H1 (cell line): ENCODE measurements around the gene WWC1. TPM values are rescaled to one million over a fixed set of nuclear protein-coding genes. Genes with fewer than 3 reads are reported as not detected.

Experiments
- CTCF ChIA-PET: fragments of 300-600 bp; sonication (Branson Sonifier 250); formaldehyde crosslinking; loops from one replicate; lab custom pipeline; 2021; ENCODE audit not compliant: partially characterized antibody; lab: Charles Lee
- POLR2A ChIA-PET: fragments of 300-600 bp; sonication (Branson Sonifier 250); formaldehyde crosslinking; loops from one replicate; lab custom pipeline; 2021; ENCODE audit warnings: inconsistent platforms; ENCODE audit not compliant: partially characterized antibody; lab: Charles Lee
- DNase-seq, 2 experiments: peaks; one replicate each; pipeline versions ENCODE4 v3.0.0 to v3.0.0-alpha.2; 2010 to 2022; ENCODE audit warnings: low spot score in 2 of 2, low read depth in 1 of 2, mixed read lengths in 1 of 2
- FAIRE-seq: peaks from 2 replicates; lab custom pipeline; 2011; peaks lifted over from hg19 to GRCh38; lab: Jason Lieb, UNC
- H2AFZ ChIP-seq: 2 replicates; pipeline ENCODE4 v1.8.1; 2012; ENCODE audit warnings: low read length, inconsistent platforms
- H2AK5ac ChIP-seq: 2 replicates; pipeline ENCODE4 v1.6.1; 2013; ENCODE audit warnings: low read depth, low read length
- H2BK120ac ChIP-seq: replicated peaks from 2 replicates; pipeline ENCODE3; 2013; ENCODE audit warnings: low read depth, low read length, inconsistent platforms
- H2BK12ac ChIP-seq: 2 replicates; pipeline ENCODE4 v1.6.1; 2013; ENCODE audit warnings: low read depth, low read length
- H2BK15ac ChIP-seq: 2 replicates; pipeline ENCODE4 v1.6.1; 2013; ENCODE audit warnings: low read length
- H2BK20ac ChIP-seq: 2 replicates; pipeline ENCODE4 v1.6.1; 2013; ENCODE audit warnings: low read length
- H2BK5ac ChIP-seq: 2 replicates; pipeline ENCODE4 v1.6.1; 2013; ENCODE audit warnings: low read depth, low read length
- H3K14ac ChIP-seq: 2 replicates; pipeline ENCODE4 v1.6.1; 2013; ENCODE audit warnings: inconsistent platforms; ENCODE audit not compliant: insufficient read length
- H3K18ac ChIP-seq: 2 replicates; pipeline ENCODE4 v1.6.1; 2013; ENCODE audit warnings: low read length; ENCODE audit errors: extremely low read depth
- H3K23ac ChIP-seq: 2 replicates; pipeline ENCODE4 v1.6.1; 2013; ENCODE audit warnings: inconsistent platforms; ENCODE audit not compliant: insufficient read length
- H3K23me2 ChIP-seq: 2 replicates; pipeline ENCODE4 v1.6.1; 2013; ENCODE audit warnings: low read depth, low read length
- H3K27ac ChIP-seq: 2 replicates; pipeline ENCODE4 v1.6.1; 2011; ENCODE audit warnings: low read depth, low read length, inconsistent platforms
- H3K27me3 ChIP-seq, 4 experiments: replicated peaks in 1 of 4; 1 replicate in 1 of 4; 2 replicates in 3 of 4; pipeline versions ENCODE4 v1.6.1 to v1.8.1; 2011 to 2013; ENCODE audit warnings: low read length in 3 of 4, mild to moderate bottlenecking in 3 of 4, inconsistent platforms in 2 of 4, mixed read lengths in 2 of 4, moderate library complexity in 1 of 4; ENCODE audit not compliant: control insufficient read depth in 3 of 4, insufficient read depth in 3 of 4; ENCODE audit errors: extremely low read depth in 1 of 4
- H3K36me3 ChIP-seq, 4 experiments: 2 replicates each; pipeline versions ENCODE4 v1.6.1 to v1.8.1; 2011 to 2013; ENCODE audit warnings: mild to moderate bottlenecking in 4 of 4, low read length in 3 of 4, moderate library complexity in 2 of 4, control low read depth in 1 of 4, inconsistent platforms in 1 of 4; ENCODE audit not compliant: insufficient read depth in 4 of 4, control insufficient read depth in 2 of 4
- H3K4ac ChIP-seq: replicated peaks from 2 replicates; pipeline ENCODE3; 2013; ENCODE audit warnings: low read length, low read depth, mixed read lengths, inconsistent platforms; ENCODE audit not compliant: insufficient read length
- H3K4me1 ChIP-seq, 4 experiments: replicated peaks in 1 of 4; 1 replicate in 1 of 4; 2 replicates in 3 of 4; pipeline versions ENCODE4 v1.6.1 to v1.8.1; 2011 to 2013; ENCODE audit warnings: low read length in 3 of 4, inconsistent platforms in 2 of 4, mixed read lengths in 1 of 4; ENCODE audit not compliant: insufficient read depth in 4 of 4, control insufficient read depth in 3 of 4
- H3K4me2 ChIP-seq, 2 experiments: 2 replicates each; pipeline versions ENCODE4 v1.6.1 to v1.8.1; 2011 to 2013; ENCODE audit warnings: low read depth in 2 of 2, low read length in 2 of 2, control low read depth in 1 of 2, inconsistent platforms in 1 of 2, mild to moderate bottlenecking in 1 of 2; ENCODE audit not compliant: insufficient read depth in 1 of 2
- H3K4me3 ChIP-seq, 4 experiments: fragments of 200-600, 300-600 bp in 1 of 4; sonication (generic), shearing (Covaris generic), sonication (Bioruptor Twin) in 1 of 4; 2 replicates each; pipeline versions ENCODE4 v1.5.1 to v1.8.1; 2011 to 2016; ENCODE audit warnings: low read length in 4 of 4, low read depth in 3 of 4, control low read depth in 2 of 4, inconsistent platforms in 2 of 4, mild to moderate bottlenecking in 2 of 4, mixed read lengths in 1 of 4, moderate library complexity in 1 of 4; ENCODE audit not compliant: insufficient read depth in 2 of 4; ENCODE audit errors: extremely low read depth in 1 of 4
- H3K56ac ChIP-seq: replicated peaks from 2 replicates; pipeline ENCODE3; 2013; ENCODE audit warnings: low read depth, mild to moderate bottlenecking, mixed read lengths, low read length, inconsistent platforms; ENCODE audit not compliant: insufficient read length
- H3K79me1 ChIP-seq: 2 replicates; pipeline ENCODE4 v1.6.1; 2013; ENCODE audit warnings: low read depth, low read length, control low read depth
- H3K79me2 ChIP-seq, 2 experiments: 2 replicates each; pipeline versions ENCODE4 v1.6.1 to v1.8.1; 2012 to 2013; ENCODE audit warnings: low read length in 2 of 2, mild to moderate bottlenecking in 2 of 2, inconsistent platforms in 1 of 2; ENCODE audit not compliant: insufficient read depth in 2 of 2, control insufficient read depth in 1 of 2
- H3K9ac ChIP-seq, 4 experiments: replicated peaks in 1 of 4; 1 replicate in 1 of 4; 2 replicates in 3 of 4; pipeline versions ENCODE4 v1.6.1 to v1.8.1; 2011 to 2013; ENCODE audit warnings: low read depth in 3 of 4, low read length in 3 of 4, control low read depth in 2 of 4, mild to moderate bottlenecking in 2 of 4, moderate library complexity in 2 of 4, inconsistent platforms in 1 of 4; ENCODE audit errors: extremely low read depth in 1 of 4
- H3K9me3 ChIP-seq, 2 experiments: 2 replicates each; pipeline versions ENCODE4 v1.6.1 to v1.8.1; 2012 to 2013; ENCODE audit warnings: mild to moderate bottlenecking in 2 of 2, moderate library complexity in 2 of 2, control low read depth in 1 of 2, inconsistent platforms in 1 of 2, low read depth in 1 of 2, low read length in 1 of 2, mixed read lengths in 1 of 2; ENCODE audit not compliant: insufficient read depth in 2 of 2
- H4K20me1 ChIP-seq, 2 experiments: replicated peaks in 1 of 2; 2 replicates each; pipeline versions ENCODE3 to v1.8.1; 2011 to 2013; ENCODE audit warnings: inconsistent platforms in 2 of 2, low read length in 2 of 2, mild to moderate bottlenecking in 1 of 2; ENCODE audit not compliant: insufficient read depth in 2 of 2, control insufficient read depth in 1 of 2
- H4K5ac ChIP-seq: 2 replicates; pipeline ENCODE4 v1.6.1; 2013; ENCODE audit warnings: low read length, low read depth, mixed read lengths, inconsistent platforms; ENCODE audit not compliant: insufficient read length
- H4K8ac ChIP-seq: 2 replicates; pipeline ENCODE4 v1.8.0; 2013; ENCODE audit warnings: mild to moderate bottlenecking, moderate library complexity, low read length, inconsistent platforms; ENCODE audit not compliant: insufficient read depth; ENCODE audit errors: extremely low read depth
- H4K91ac ChIP-seq: replicated peaks from 2 replicates; pipeline ENCODE3; 2013; ENCODE audit warnings: low read length, mixed read lengths, inconsistent platforms; ENCODE audit not compliant: insufficient read length
- BACH1 ChIP-seq: IDR thresholded peaks from 2 replicates; pipeline ENCODE4 v1.6.1; 2012; ENCODE audit warnings: low read length, improper control_type of control experiment
- BRCA1 ChIP-seq: IDR thresholded peaks from 2 replicates; pipeline ENCODE4 v1.6.1; 2012; ENCODE audit warnings: low read depth, low read length, improper control_type of control experiment
- CBX5 ChIP-seq: fragments of 300-800, 300-1000 bp; sonication (generic); IDR thresholded peaks from 2 replicates; pipeline ENCODE4 v1.7.1; 2016; ENCODE audit warnings: antibody characterized with exemption, low read length, low read depth
- GABPA ChIP-seq: IDR thresholded peaks from 2 replicates; pipeline ENCODE4 v1.6.1; 2011; ENCODE audit warnings: mild to moderate bottlenecking, low read length, moderate library complexity, borderline replicate concordance; ENCODE audit not compliant: insufficient read depth
- JUN ChIP-seq: IDR thresholded peaks from 2 replicates; pipeline ENCODE4 v1.6.1; 2011; ENCODE audit warnings: low read depth, mild to moderate bottlenecking, improper control_type of control experiment, low read length
- MAX ChIP-seq: IDR thresholded peaks from 2 replicates; pipeline ENCODE4 v1.6.1; 2012; ENCODE audit warnings: inconsistent platforms
- POLR2AphosphoS5 ChIP-seq: IDR thresholded peaks from 2 replicates; pipeline ENCODE4 v1.6.1; 2011; ENCODE audit warnings: low read depth, low read length
- RAD21 ChIP-seq, 2 experiments: IDR thresholded peaks in 1 of 2; conservative IDR thresholded peaks in 1 of 2; 2 replicates each; pipeline ENCODE4 v1.6.1; 2011; ENCODE audit warnings: low read depth in 2 of 2, low read length in 2 of 2, improper control_type of control experiment in 1 of 2, inconsistent platforms in 1 of 2, mild to moderate bottlenecking in 1 of 2, moderate library complexity in 1 of 2
- SIN3A ChIP-seq, 2 experiments: IDR thresholded peaks in 1 of 2; conservative IDR thresholded peaks in 1 of 2; 2 replicates each; pipeline ENCODE4 v1.6.1; 2011 to 2012; ENCODE audit warnings: low read length in 2 of 2, improper control_type of control experiment in 1 of 2, low read depth in 1 of 2, mild to moderate bottlenecking in 1 of 2
- SIRT6 ChIP-seq: IDR thresholded peaks from one replicate; pipeline ENCODE4 v1.7.1; 2012; ENCODE audit warnings: low read length, inconsistent platforms
- SP4 ChIP-seq: IDR thresholded peaks from 2 replicates; pipeline ENCODE4 v1.6.1; 2012; ENCODE audit warnings: low read length, inconsistent platforms
- USF2 ChIP-seq: IDR thresholded peaks from 2 replicates; pipeline ENCODE4 v1.6.1; 2011; ENCODE audit warnings: low read length, improper control_type of control experiment
- WGBS, 2 experiments: shearing (Covaris generic) in 1 of 2; methylation state at CpG; one replicate each; pipeline versions ENCODE4 v1.1.6 to v1.1.7; 2013 to 2015; ENCODE audit warnings: low lambda C conversion rate in 2 of 2, mixed read lengths in 2 of 2, inconsistent platforms in 1 of 2, low coverage in 1 of 2, missing lambda C conversion rate in 1 of 2; ENCODE audit not compliant: insufficient replicate concordance in 2 of 2, insufficient coverage in 1 of 2, insufficient read length in 1 of 2; ENCODE audit errors: extremely low coverage in 1 of 2, missing lambda C conversion rate in 1 of 2; 5-methylcytosine and 5-hydroxymethylcytosine counted together
- polyA plus RNA-seq, 7 experiments: library from polyadenylated mRNA; depleted of rRNA in 3 of 7; stranded (reverse) in 5 of 7; unstranded in 2 of 7; fragments of >200 nt in 5 of 7; fragments of 200-250 nt in 2 of 7; gene quantifications; 1 replicate in 5 of 7; 2 replicates in 1 of 7; 4 replicates in 1 of 7; pipeline versions ENCODE4 v1.2.1 to v1.2.3, GENCODE V29; 2011 to 2013; ENCODE audit warnings: missing spikeins in 2 of 7, mixed read lengths in 2 of 7
- total RNA-seq: library from RNA; stranded (reverse); fragmentation: NEBNext Ultra II Directional; extraction: Animal tissue kit (Norgen Biotek cat#: 25700); gene quantifications from 2 replicates; pipeline ENCODE4 v1.2.1, GENCODE V29; 2021

The WWC1 gene
- total and polyA plus RNA-seq, 2 of the 8 experiments (the other 6 are each of a cell fraction or from before 2014, with no cell fraction given) = 16.4 to 41.1 TPM

GRCh38 chr5:168372356-168372946 lies 81.0 kb downstream of the WWC1 start:
- Histone ChIP-seq H3K56ac (no peak overlapping the region), H2BK15ac (no peak overlapping the region), H3K27me3 (no peaks in the 10 kb centered on the region), H3K36me3 (no peaks in the 10 kb centered on the region), H3K79me2 (peaks cover 0 to 10% of the 10 kb centered on the region in 2 experiments; a peak in 2 of 4 replicates), H2BK5ac (no peak overlapping the region), H2BK120ac (no peak overlapping the region), H3K18ac (no peak overlapping the region), H3K14ac (no peak overlapping the region), H3K4me3 (no peak overlapping the region), H3K23me2 (0 out of 2 replicates have a peak, but pooled peaks cover 1% of the 10 kb centered on the region), H3K23ac (no peak overlapping the region), H3K27ac (no peak overlapping the region), H2AFZ (no peak overlapping the region), H2AK5ac (no peak overlapping the region), H4K20me1 (no peaks in the 10 kb centered on the region), H4K5ac (no peak overlapping the region), H3K4me2 (no peak overlapping the region), H3K4ac (no peak overlapping the region), H2BK12ac (no peak overlapping the region), H3K9me3 (no peaks in the 10 kb centered on the region), H2BK20ac (no peak overlapping the region), H4K91ac (no peak overlapping the region), H3K9ac (no peak overlapping the region), H3K4me1 (peaks cover 0 to 3% (median 0%) of the 10 kb centered on the region in 4 experiments; a peak in 4 of 7 replicates), H4K8ac (no peak overlapping the region), H3K79me1 (peaks cover 4% of the 10 kb centered on the region)
- FAIRE-seq = no peak
- WGBS, 2 experiments = 88% methylated on average over 2 of the region's 2 CpGs; no CpG with 5 or more reads in 1 of the 2 experiments
- ChIA-PET CTCF (interaction anchor here (0.8 kb wide), 1 partner anchor 80 kb away, joined by 3 read pairs; no protein-coding TSS in a partner anchor), POLR2A (no interaction called here)
- DNase-seq = no peak
- no peak for TF ChIP-seq GABPA
- no peak for TF ChIP-seq USF2
- no peak for TF ChIP-seq SIN3A (conservative IDR thresholded peaks at IDR 0.05 in 1 of 2, IDR thresholded peaks at IDR 0.05 in 1 of 2; ENCODE audit: low read depth in 1 of 2, low read length in 2 of 2)
- TF ChIP-seq SP4 = no peak
- no peak for TF ChIP-seq POLR2AphosphoS5
- no peak for TF ChIP-seq RAD21 (IDR thresholded peaks at IDR 0.05 in 1 of 2, conservative IDR thresholded peaks at IDR 0.05 in 1 of 2; ENCODE audit: low read depth in 2 of 2, low read length in 2 of 2)
- no peak for TF ChIP-seq CBX5
- no peak for TF ChIP-seq BRCA1
- TF ChIP-seq BACH1 = no peak
- no peak for TF ChIP-seq MAX
- no peak for TF ChIP-seq SIRT6
- TF ChIP-seq JUN = no peak
